Lung microvascular endothelial cell (primary cell): ENCODE measurements around the gene PLXNA1. TPM values are rescaled to one million over a fixed set of nuclear protein-coding genes. Genes with fewer than 3 reads are reported as not detected.

Experiments used
- DNase-seq, 2 donors: peaks; one replicate each; pipeline versions ENCODE4 v3.0.0 to v3.0.0-alpha.2; 2010; ENCODE audit warnings: low read depth in 2 of 2
- total RNA-seq: library from RNA; depleted of rRNA; stranded (reverse); fragments of >200 nt; gene quantifications from 2 replicates; pipeline ENCODE4 v1.2.1, GENCODE V29; 2014

PLXNA1 gene
- total RNA-seq, 1 donor from 2014 or later, result 15.1 TPM

GRCh38 chr3:126987129-126987528 is 4.2 kb downstream of the PLXNA1 start:
- DNase-seq, result no peak

GRCh38 chr3:126987596-126987995 is 4.7 kb downstream of the PLXNA1 start:
- no peak for DNase-seq

- DNase-seq, result no peak
Measured at GRCh38 chr3:126988451-126989021, 5.6 kb downstream of the PLXNA1 start.

GRCh38 chr3:126989316-126990023 is 6.6 kb downstream of the PLXNA1 start:
- no peak for DNase-seq

GRCh38 chr3:126990024-126990700 is 7.2 kb downstream of the PLXNA1 start:
- no peak for DNase-seq

GRCh38 chr3:126990890-126991289 is 8.0 kb downstream of the PLXNA1 start:
- no peak for DNase-seq

- no peak for DNase-seq
Measured at GRCh38 chr3:126991366-126992200, 8.7 kb downstream of the PLXNA1 start.

- DNase-seq, result no peak
Measured at GRCh38 chr3:126992216-126992615, 9.3 kb downstream of the PLXNA1 start.

- DNase-seq, result no peak
Measured at GRCh38 chr3:126992776-126993175, 9.9 kb downstream of the PLXNA1 start.

- no peak for DNase-seq
Measured at GRCh38 chr3:126993436-126993835, 10.5 kb downstream of the PLXNA1 start.

- no peak for DNase-seq
Measured at GRCh38 chr3:126994661-126995245, 11.8 kb downstream of the PLXNA1 start.

GRCh38 chr3:126995254-126995780 is 12.4 kb downstream of the PLXNA1 start:
- DNase-seq, result no peak

- DNase-seq, result no peak
Measured at GRCh38 chr3:126995926-126996512, 13.1 kb downstream of the PLXNA1 start.

- no peak for DNase-seq
Measured at GRCh38 chr3:126996905-126997304, 14.0 kb downstream of the PLXNA1 start.

- DNase-seq, result no peak
Measured at GRCh38 chr3:126997455-126998038, 14.6 kb downstream of the PLXNA1 start.

GRCh38 chr3:126998320-126998719 is 15.4 kb downstream of the PLXNA1 start:
- DNase-seq, result no peak

GRCh38 chr3:126998728-126999127 is 15.8 kb downstream of the PLXNA1 start:
- no peak for DNase-seq

- DNase-seq, result no peak
Measured at GRCh38 chr3:126999383-126999782, 16.5 kb downstream of the PLXNA1 start.

- no peak for DNase-seq
Measured at GRCh38 chr3:127000119-127000518, 17.2 kb downstream of the PLXNA1 start.

- DNase-seq, result no peak
Measured at GRCh38 chr3:127000761-127001160, 17.8 kb downstream of the PLXNA1 start.
